ENCODE measurements around the gene BANP.
A peak's percentile ranks its signal among the peaks of the same experiment; 100 is the strongest.
"Not testable (repeated sequence)": the region's sequence is repeated elsewhere in the genome, so short reads cannot be mapped to it uniquely, and the experiment has no call there.

BANP gene

GRCh38 chr16:88092791-88093555 is 141.7 kb downstream of the BANP start:
- not testable (repeated sequence) for H3K4me3 Mint-ChIP-seq; H3K27ac Mint-ChIP-seq; H3K9me3 Mint-ChIP-seq; H3K36me3 Mint-ChIP-seq; H3K4me1 Mint-ChIP-seq; DNase-seq (ENCODE audit: low spot score in 2 of 2)
- peak; percentile 2 for ATAC-seq

GRCh38 chr16:88093556-88094252 is 142.5 kb downstream of the BANP start:
- ATAC-seq; H3K4me3 Mint-ChIP-seq; H3K9me3 Mint-ChIP-seq; H3K27ac Mint-ChIP-seq; H3K4me1 Mint-ChIP-seq; DNase-seq (ENCODE audit: low spot score in 2 of 2); H3K36me3 Mint-ChIP-seq: not testable (repeated sequence)

DNA sequence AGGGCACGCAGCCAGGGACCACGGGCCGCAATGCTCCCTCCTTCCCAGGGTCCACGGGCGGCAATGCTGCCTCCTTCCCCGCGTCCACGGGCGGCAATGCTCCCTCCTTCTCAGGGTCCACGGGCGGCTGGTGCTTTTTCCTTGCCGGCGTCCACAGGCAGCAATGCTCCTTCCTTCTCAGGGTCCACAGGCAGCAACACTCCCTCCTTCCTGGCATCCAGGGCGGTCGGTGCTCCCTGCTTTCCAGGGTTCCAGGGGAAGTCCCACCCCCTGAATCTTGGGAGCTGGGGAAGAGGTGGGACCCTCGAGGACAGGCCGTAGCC is 143.0 kb downstream of the BANP start:
- ATAC-seq; H3K4me1 Mint-ChIP-seq; DNase-seq (ENCODE audit: low spot score in 2 of 2); H3K27ac Mint-ChIP-seq; H3K9me3 Mint-ChIP-seq; H3K4me3 Mint-ChIP-seq; H3K36me3 Mint-ChIP-seq: not testable (repeated sequence)

GRCh38 chr16:88094900-88095299 is 143.7 kb downstream of the BANP start:
- not testable (repeated sequence) for H3K27ac Mint-ChIP-seq; H3K4me1 Mint-ChIP-seq; H3K36me3 Mint-ChIP-seq; ATAC-seq; H3K9me3 Mint-ChIP-seq; H3K4me3 Mint-ChIP-seq; DNase-seq (ENCODE audit: low spot score in 2 of 2)

GRCh38 chr16:88096659-88097058 is 145.4 kb downstream of the BANP start:
- H3K4me3 Mint-ChIP-seq; H3K9me3 Mint-ChIP-seq; DNase-seq (ENCODE audit: low spot score in 2 of 2); H3K27ac Mint-ChIP-seq; H3K36me3 Mint-ChIP-seq; H3K4me1 Mint-ChIP-seq; ATAC-seq: not testable (repeated sequence)

DNA sequence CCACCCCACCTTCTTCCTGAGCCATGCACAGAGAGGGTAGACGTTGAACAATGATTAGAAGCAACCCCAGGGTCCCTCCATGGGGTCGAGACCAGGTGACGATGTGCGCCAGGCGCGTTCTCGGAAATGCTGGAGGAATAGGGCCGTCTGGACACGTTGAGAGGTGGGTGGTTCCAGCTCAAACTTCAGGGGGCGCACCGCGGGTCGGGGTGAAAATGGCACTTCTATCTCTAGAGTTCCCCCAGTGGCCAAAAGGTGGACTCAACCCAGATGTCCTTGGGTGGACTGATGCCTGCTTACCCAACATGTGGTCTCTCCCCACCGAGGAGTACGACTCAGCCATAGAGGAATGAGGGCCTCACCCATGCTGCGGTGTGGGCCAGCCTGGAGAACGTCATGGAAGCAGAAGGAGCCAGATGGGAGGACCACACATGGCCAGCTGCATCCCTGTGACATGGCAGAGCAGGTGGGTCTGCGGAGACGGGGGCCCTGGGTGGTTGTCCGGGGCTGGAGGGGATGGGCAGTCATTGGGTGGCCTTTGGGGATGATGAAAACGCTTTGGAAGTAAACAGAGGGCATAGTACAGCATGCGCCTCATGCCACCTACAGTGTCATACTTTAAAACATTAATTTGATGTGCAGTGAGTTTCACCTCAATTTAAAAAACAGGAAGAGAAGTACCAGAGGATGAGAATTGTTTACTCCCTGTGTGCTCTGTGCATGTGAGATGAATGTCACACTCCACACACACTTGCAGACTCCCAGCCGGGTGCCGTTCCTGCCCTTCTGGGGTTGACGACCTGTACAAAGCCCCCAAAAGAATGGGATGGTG is 147.7 kb downstream of the BANP start:
- not testable (repeated sequence) for DNase-seq (ENCODE audit: low spot score in 2 of 2); H3K4me1 Mint-ChIP-seq; ATAC-seq; H3K27ac Mint-ChIP-seq; H3K36me3 Mint-ChIP-seq; H3K4me3 Mint-ChIP-seq; H3K9me3 Mint-ChIP-seq

- ATAC-seq, result no peak
- Mint-ChIP-seq H3K27ac (no peak overlapping the region), H3K36me3 (no peaks in the 10 kb centered on the region), H3K9me3 (no peaks in the 10 kb centered on the region), H3K4me1 (no peaks in the 10 kb centered on the region), H3K4me3 (no peak overlapping the region)
- DNase-seq (ENCODE audit: low spot score in 2 of 2), result no peak
Measured at GRCh38 chr16:88099563-88099890, 148.3 kb downstream of the BANP start.

- DNase-seq (ENCODE audit: low spot score in 2 of 2); ATAC-seq; H3K9me3 Mint-ChIP-seq; H3K27ac Mint-ChIP-seq; H3K4me1 Mint-ChIP-seq; H3K4me3 Mint-ChIP-seq; H3K36me3 Mint-ChIP-seq: not testable (repeated sequence)
Measured at GRCh38 chr16:88099956-88100355, 148.7 kb downstream of the BANP start.

DNA sequence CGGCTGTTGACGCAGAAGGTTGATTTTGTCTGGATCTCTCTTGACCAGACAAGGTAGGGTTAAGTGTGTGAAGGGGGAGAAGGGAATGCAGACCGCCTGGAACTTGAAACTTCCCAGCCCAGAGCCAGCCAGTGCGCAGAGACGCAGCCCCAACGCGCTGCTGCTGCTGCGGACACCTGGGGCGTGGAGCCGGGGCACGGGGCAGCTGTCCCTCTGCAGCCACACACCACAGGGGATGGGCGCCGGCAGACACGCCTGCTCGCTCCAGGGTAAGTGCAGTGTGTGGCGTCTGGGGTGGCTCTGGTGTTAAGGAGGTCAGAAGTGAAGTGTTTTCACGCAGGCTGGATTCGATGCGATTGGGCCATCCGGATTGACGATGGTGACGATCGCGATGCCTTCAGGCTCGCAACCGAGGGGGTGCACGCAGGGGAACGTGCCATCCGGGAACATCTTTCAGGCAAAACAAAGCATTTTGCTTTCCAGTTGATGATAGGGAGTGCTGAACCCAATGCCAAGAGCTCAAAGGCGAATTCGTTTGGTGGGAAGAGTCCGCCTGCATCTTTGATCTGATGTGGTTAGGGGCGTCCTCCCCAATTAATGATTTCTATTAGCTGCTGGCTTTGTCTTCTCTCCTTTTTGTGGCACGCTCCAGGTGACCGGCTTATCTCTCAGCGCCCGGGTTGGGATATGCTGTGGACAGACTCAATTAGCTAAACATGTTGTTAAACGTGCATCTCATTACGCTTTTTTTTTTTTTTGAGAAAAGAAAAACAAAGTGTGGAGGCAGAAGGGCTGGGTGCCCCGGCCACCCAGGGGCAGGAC is 149.8 kb downstream of the BANP start:
- ATAC-seq; H3K36me3 Mint-ChIP-seq; H3K4me3 Mint-ChIP-seq; H3K9me3 Mint-ChIP-seq; DNase-seq (ENCODE audit: low spot score in 2 of 2); H3K27ac Mint-ChIP-seq; H3K4me1 Mint-ChIP-seq: not testable (repeated sequence)

DNA sequence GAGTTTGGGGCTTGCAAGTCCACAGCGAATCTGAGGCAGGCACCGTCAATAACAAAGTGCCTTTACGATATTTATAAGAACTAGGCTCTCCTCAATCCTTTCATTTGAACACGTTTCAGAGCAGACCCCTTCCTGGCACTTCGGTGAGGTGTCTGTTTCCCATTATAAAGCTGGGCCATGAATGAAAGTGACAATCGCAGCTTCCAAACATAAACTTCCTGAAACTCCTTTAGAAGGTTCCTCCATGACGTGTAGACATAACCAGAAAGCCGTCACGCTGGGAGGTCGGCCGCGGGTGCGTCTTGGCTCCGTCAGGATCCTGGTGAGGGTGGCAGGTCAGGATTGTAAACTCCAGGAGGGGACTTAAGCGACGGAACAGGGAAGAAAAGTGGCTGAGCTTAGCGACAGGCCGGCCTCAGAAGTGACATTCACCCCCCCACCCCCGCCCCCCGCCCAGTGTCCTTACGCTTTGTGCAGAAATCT is 150.4 kb downstream of the BANP start:
- not testable (repeated sequence) for H3K36me3 Mint-ChIP-seq; H3K4me3 Mint-ChIP-seq; H3K9me3 Mint-ChIP-seq; H3K27ac Mint-ChIP-seq; H3K4me1 Mint-ChIP-seq; DNase-seq (ENCODE audit: low spot score in 2 of 2); ATAC-seq

- ATAC-seq, result no peak
- Mint-ChIP-seq H3K4me3 (no peak overlapping the region), H3K36me3 (no peaks in the 10 kb centered on the region), H3K4me1 (no peaks in the 10 kb centered on the region), H3K27ac (no peak overlapping the region), H3K9me3 (no peaks in the 10 kb centered on the region)
- no peak for DNase-seq (ENCODE audit: low spot score in 2 of 2)
Measured at GRCh38 chr16:88102597-88102996, 151.4 kb downstream of the BANP start.

GRCh38 chr16:88103011-88103410 is 151.8 kb downstream of the BANP start:
- Mint-ChIP-seq H3K36me3 (no peaks in the 10 kb centered on the region), H3K27ac (no peak overlapping the region), H3K4me3 (no peak overlapping the region), H3K4me1 (no peaks in the 10 kb centered on the region), H3K9me3 (no peaks in the 10 kb centered on the region)
- ATAC-seq (no peak), DNase-seq (ENCODE audit: low spot score in 2 of 2) (no peak)

GRCh38 chr16:88103581-88104188 is 152.5 kb downstream of the BANP start:
- Mint-ChIP-seq H3K27ac (no peak overlapping the region), H3K36me3 (no peaks in the 10 kb centered on the region), H3K9me3 (no peaks in the 10 kb centered on the region), H3K4me3 (no peak overlapping the region), H3K4me1 (no peaks in the 10 kb centered on the region)
- DNase-seq (ENCODE audit: low spot score in 2 of 2) (no peak), ATAC-seq (no peak)

GRCh38 chr16:88104363-88104762 is 153.1 kb downstream of the BANP start:
- H3K27ac Mint-ChIP-seq; H3K9me3 Mint-ChIP-seq; DNase-seq (ENCODE audit: low spot score in 2 of 2); H3K36me3 Mint-ChIP-seq; H3K4me3 Mint-ChIP-seq; ATAC-seq; H3K4me1 Mint-ChIP-seq: not testable (repeated sequence)
